ENCODE data around the gene RABL3.
"Not testable (repeated sequence)": the region's sequence is repeated elsewhere in the genome, so short reads cannot be mapped to it uniquely, and the experiment has no call there.

Gene RABL3

GRCh38 chr3:120641696-120642246 lies 100.5 kb downstream of the RABL3 start:
- H3K4me1 ChIP-seq, result peaks cover 3% of the 10 kb centered on the region; the same call in 1 of the 2 replicates
- H3K36me3 ChIP-seq (replicated peaks), result no peaks in the 10 kb centered on the region
- H3K9me3 ChIP-seq, result no peaks in the 10 kb centered on the region
- H3K4me3 ChIP-seq, result no peak overlapping the region
- in situ Hi-C loops (cut with MboI; ENCODE audit: low sequenced_read_pairs), result no loop called here
- no peak for DNase-seq (ENCODE audit: low spot score in 2 of 2)
- no peaks in the 10 kb centered on the region for H3K27me3 ChIP-seq (ENCODE audit: low read depth)

GRCh38 chr3:120640231-120640630 lies 102.1 kb downstream of the RABL3 start:
- Histone ChIP-seq H3K27me3 (ENCODE audit: low read depth) (no peaks in the 10 kb centered on the region), H3K9me3 (no peaks in the 10 kb centered on the region), H3K4me3 (no peak overlapping the region), H3K36me3 (replicated peaks) (no peaks in the 10 kb centered on the region), H3K4me1 (no peaks in the 10 kb centered on the region)
- DNase-seq (ENCODE audit: low spot score in 2 of 2), result peak in 1 of 2 experiments; percentile 16
- in situ Hi-C loops (cut with MboI; ENCODE audit: low sequenced_read_pairs), result no loop called here

- H3K36me3 ChIP-seq (replicated peaks); H3K9me3 ChIP-seq; in situ Hi-C loops (cut with MboI; ENCODE audit: low sequenced_read_pairs); H3K27me3 ChIP-seq (ENCODE audit: low read depth); H3K4me1 ChIP-seq; DNase-seq (ENCODE audit: low spot score in 2 of 2); H3K4me3 ChIP-seq: not testable (repeated sequence)
These were observed 103.5 kb downstream of the RABL3 start for GRCh38 chr3:120638820-120639219.

GRCh38 chr3:120637851-120638559 lies 104.3 kb downstream of the RABL3 start:
- H3K27me3 ChIP-seq (ENCODE audit: low read depth), result no peaks in the 10 kb centered on the region

GRCh38 chr3:120636795-120637401 lies 105.4 kb downstream of the RABL3 start:
- Histone ChIP-seq H3K4me1 (no peaks in the 10 kb centered on the region), H3K9me3 (no peaks in the 10 kb centered on the region), H3K4me3 (no peak overlapping the region), H3K36me3 (replicated peaks) (no peaks in the 10 kb centered on the region), H3K27me3 (ENCODE audit: low read depth) (no peaks in the 10 kb centered on the region)
- no peak for DNase-seq (ENCODE audit: low spot score in 2 of 2)
- in situ Hi-C loops (cut with MboI; ENCODE audit: low sequenced_read_pairs), result no loop called here

More at GRCh38 chr3:120637851-120638559, 104.3 kb downstream of the RABL3 start:
- no peak for DNase-seq (ENCODE audit: low spot score in 2 of 2)
- in situ Hi-C loops (cut with MboI; ENCODE audit: low sequenced_read_pairs), result no loop called here
- Histone ChIP-seq H3K36me3 (replicated peaks) (no peaks in the 10 kb centered on the region), H3K4me1 (no peaks in the 10 kb centered on the region), H3K9me3 (no peaks in the 10 kb centered on the region), H3K4me3 (no peak overlapping the region)

Measured in HAP-1 (cell line).